ENCODE measurements around the gene DCP1A. TPM values are rescaled to one million over a fixed set of nuclear protein-coding genes. Genes with fewer than 3 reads are reported as not detected.
A peak's percentile ranks its signal among the peaks of the same experiment; 100 is the strongest.
"Not testable (repeated sequence)": the region's sequence is repeated elsewhere in the genome, so short reads cannot be mapped to it uniquely, and the experiment has no call there.

DCP1A gene
- total RNA-seq, 1 experiment from 2014 or later: 12.7 TPM

DNA sequence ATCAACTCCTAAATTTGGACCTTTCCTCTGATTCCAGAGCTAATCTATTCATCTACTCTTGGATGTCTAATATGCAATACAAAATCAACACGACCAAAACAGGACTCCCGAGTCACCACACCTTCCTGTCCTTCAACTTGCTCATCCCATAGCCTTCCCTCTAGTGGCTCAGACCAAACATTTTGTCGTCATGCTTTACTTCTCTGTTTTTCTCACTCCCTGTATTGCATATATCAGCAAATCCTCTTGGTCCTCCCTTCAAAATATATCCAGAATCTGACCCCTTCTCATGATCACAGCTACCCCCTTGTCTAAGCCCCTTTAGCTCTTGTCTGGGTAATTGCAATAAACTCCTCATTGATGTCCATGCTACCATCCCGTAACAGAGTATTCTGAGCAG is 30.5 kb upstream of the DCP1A start:
- ChIA-PET CTCF (no interaction called here), POLR2A (ENCODE audit: unreplicated experiment) (interaction anchor here (0.6 to 0.7 kb wide), 2 partner anchors 33 to 138 kb away, joined by 3 read pairs; no protein-coding TSS in a partner anchor)
- Histone ChIP-seq H3K9me3 (ENCODE audit: low read length) (no peaks in the 10 kb centered on the region), H3K27me3 (ENCODE audit: low read length) (peaks cover 25% of the 10 kb centered on the region), H3F3A (ENCODE audit: low read length, unreplicated experiment) (no peaks in the 10 kb centered on the region), H4K20me1 (ENCODE audit: low read length) (no peaks in the 10 kb centered on the region), H3K4me1 (ENCODE audit: insufficient read depth, low read length) (no peaks in the 10 kb centered on the region), H3K9me2 (replicated peaks; ENCODE audit: low read length) (no peaks in the 10 kb centered on the region), H3K27ac (ENCODE audit: low read length) (no peak overlapping the region), H3K9ac (ENCODE audit: low read length) (no peak overlapping the region), H3K4me3 (ENCODE audit: low read length) (no peak overlapping the region), H3K36me3 (ENCODE audit: low read depth, low read length) (no peaks in the 10 kb centered on the region), H3K4me2 (ENCODE audit: low read length) (no peak overlapping the region), H3K79me2 (ENCODE audit: low read length) (no peaks in the 10 kb centered on the region), H2AFZ (ENCODE audit: low read length) (no peak overlapping the region)
- peak; percentile 18 for DNase-seq
- TF ChIP-seq, protein P1, sequence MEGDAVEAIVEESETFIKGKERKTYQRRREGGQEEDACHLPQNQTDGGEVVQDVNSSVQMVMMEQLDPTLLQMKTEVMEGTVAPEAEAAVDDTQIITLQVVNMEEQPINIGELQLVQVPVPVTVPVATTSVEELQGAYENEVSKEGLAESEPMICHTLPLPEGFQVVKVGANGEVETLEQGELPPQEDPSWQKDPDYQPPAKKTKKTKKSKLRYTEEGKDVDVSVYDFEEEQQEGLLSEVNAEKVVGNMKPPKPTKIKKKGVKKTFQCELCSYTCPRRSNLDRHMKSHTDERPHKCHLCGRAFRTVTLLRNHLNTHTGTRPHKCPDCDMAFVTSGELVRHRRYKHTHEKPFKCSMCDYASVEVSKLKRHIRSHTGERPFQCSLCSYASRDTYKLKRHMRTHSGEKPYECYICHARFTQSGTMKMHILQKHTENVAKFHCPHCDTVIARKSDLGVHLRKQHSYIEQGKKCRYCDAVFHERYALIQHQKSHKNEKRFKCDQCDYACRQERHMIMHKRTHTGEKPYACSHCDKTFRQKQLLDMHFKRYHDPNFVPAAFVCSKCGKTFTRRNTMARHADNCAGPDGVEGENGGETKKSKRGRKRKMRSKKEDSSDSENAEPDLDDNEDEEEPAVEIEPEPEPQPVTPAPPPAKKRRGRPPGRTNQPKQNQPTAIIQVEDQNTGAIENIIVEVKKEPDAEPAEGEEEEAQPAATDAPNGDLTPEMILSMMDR (conservative IDR thresholded peaks at IDR 0.05; ENCODE audit: low read depth, low read length): no peak; the same call in 1 of the 2 replicates
- TF ChIP-seq EZH2 (IDR thresholded peaks at IDR 0.05; ENCODE audit: low read length, unreplicated experiment): no peak
- TF ChIP-seq EZH2phosphoT487 (IDR thresholded peaks at IDR 0.05; ENCODE audit: borderline replicate concordance, low read length): no peak
- intact Hi-C loops (cut with micrococcal nuclease): no loop called here
- no TSS peak for BruUV-seq (replicated peaks)
- no peak for ATAC-seq

DNA sequence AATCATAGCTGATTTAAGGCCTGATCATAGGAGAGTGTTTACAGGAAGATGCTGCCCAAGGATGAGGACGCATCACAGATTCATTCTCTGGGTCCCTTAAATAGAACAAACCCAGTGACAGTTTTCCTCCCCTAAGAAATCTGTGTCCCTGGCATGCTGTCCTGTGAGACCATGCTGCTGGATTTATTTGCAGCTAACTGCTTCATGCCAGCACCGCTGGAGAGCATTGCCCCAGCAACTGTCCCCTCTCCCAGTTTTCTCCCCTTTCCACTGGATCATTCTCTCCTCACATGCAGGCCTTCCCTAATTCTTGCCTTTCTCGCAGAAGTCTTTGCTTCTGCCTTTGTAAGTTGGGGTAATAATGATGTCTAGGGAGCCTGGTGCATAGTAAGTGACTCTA is 29.3 kb upstream of the DCP1A start:
- no peak overlapping the region for H2AFZ ChIP-seq (ENCODE audit: low read length)
- intact Hi-C loops (cut with micrococcal nuclease): no loop called here
- H3K9ac ChIP-seq (ENCODE audit: low read length): no peak overlapping the region
- no peak overlapping the region for H3K4me3 ChIP-seq (ENCODE audit: low read length)
- TF ChIP-seq EZH2phosphoT487 (IDR thresholded peaks at IDR 0.05; ENCODE audit: borderline replicate concordance, low read length) (no peak), EZH2 (IDR thresholded peaks at IDR 0.05; ENCODE audit: low read length, unreplicated experiment) (no peak)
- TF ChIP-seq, protein P1 (conservative IDR thresholded peaks at IDR 0.05; ENCODE audit: low read depth, low read length): no peak
- no peaks in the 10 kb centered on the region for H3K9me2 ChIP-seq (replicated peaks; ENCODE audit: low read length)
- peaks cover 25% of the 10 kb centered on the region for H3K27me3 ChIP-seq (ENCODE audit: low read length)
- H3F3A ChIP-seq (ENCODE audit: low read length, unreplicated experiment): no peaks in the 10 kb centered on the region
- no peak for ATAC-seq
- ChIA-PET CTCF (no interaction called here), POLR2A (ENCODE audit: unreplicated experiment) (no interaction called here)
- no TSS peak for BruUV-seq (replicated peaks)
- H4K20me1 ChIP-seq (ENCODE audit: low read length): no peaks in the 10 kb centered on the region
- no peaks in the 10 kb centered on the region for H3K9me3 ChIP-seq (ENCODE audit: low read length)
- H3K4me1 ChIP-seq (ENCODE audit: insufficient read depth, low read length): no peaks in the 10 kb centered on the region
- no peaks in the 10 kb centered on the region for H3K79me2 ChIP-seq (ENCODE audit: low read length)
- H3K27ac ChIP-seq (ENCODE audit: low read length): no peak overlapping the region
- no peaks in the 10 kb centered on the region for H3K36me3 ChIP-seq (ENCODE audit: low read depth, low read length)
- DNase-seq: no peak
- no peak overlapping the region for H3K4me2 ChIP-seq (ENCODE audit: low read length)

DNA sequence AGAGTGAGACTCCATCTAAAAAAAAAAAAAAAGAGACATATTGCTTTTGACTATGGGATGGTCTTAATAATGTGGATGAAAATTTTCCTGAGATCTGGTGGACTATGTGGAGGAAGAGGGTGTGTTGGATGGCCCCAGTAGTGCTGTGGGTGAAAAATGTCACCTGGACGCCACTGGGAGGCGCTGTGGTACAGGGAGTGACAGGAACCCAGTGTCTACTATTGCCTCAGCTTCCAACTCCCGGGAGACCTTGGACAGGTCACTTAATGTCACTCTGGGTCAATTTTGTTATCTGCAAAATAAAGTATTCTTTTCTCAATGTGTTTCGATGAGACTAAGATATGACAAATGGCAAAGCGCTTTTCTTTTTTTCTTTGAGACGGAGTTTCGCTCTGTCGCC is 27.7 kb upstream of the DCP1A start:
- DNase-seq (peak; percentile 74), ATAC-seq (peak; percentile 97)
- POLR2A ChIA-PET (ENCODE audit: unreplicated experiment): no interaction called here
- BruUV-seq (replicated peaks): no TSS peak
- no peak overlapping the region for H3K4me3 ChIP-seq (ENCODE audit: low read length)
- intact Hi-C loops (cut with micrococcal nuclease): loop anchor here (1.0 to 2.0 kb wide), 2 partner anchors 138 to 335 kb away; no protein-coding TSS in a partner anchor
- CTCF ChIA-PET: no interaction called here
- no peaks in the 10 kb centered on the region for H3F3A ChIP-seq (ENCODE audit: low read length, unreplicated experiment)
- H3K4me1 ChIP-seq (ENCODE audit: insufficient read depth, low read length): no peaks in the 10 kb centered on the region
- no peaks in the 10 kb centered on the region for H3K36me3 ChIP-seq (ENCODE audit: low read depth, low read length)
- no peaks in the 10 kb centered on the region for H3K9me3 ChIP-seq (ENCODE audit: low read length)
- no peak overlapping the region for H3K4me2 ChIP-seq (ENCODE audit: low read length)
- H3K27me3 ChIP-seq (ENCODE audit: low read length): peaks cover 23% of the 10 kb centered on the region
- no peak overlapping the region for H3K9ac ChIP-seq (ENCODE audit: low read length)
- no peaks in the 10 kb centered on the region for H3K9me2 ChIP-seq (replicated peaks; ENCODE audit: low read length)
- H4K20me1 ChIP-seq (ENCODE audit: low read length): no peaks in the 10 kb centered on the region
- H3K27ac ChIP-seq (ENCODE audit: low read length): no peak overlapping the region
- no peaks in the 10 kb centered on the region for H3K79me2 ChIP-seq (ENCODE audit: low read length)
- TF ChIP-seq EZH2 (IDR thresholded peaks at IDR 0.05; ENCODE audit: low read length, unreplicated experiment): no peak
- TF ChIP-seq, protein P1 (conservative IDR thresholded peaks at IDR 0.05; ENCODE audit: low read depth, low read length): peak; percentile 90
- H2AFZ ChIP-seq (ENCODE audit: low read length): no peak overlapping the region

DNA sequence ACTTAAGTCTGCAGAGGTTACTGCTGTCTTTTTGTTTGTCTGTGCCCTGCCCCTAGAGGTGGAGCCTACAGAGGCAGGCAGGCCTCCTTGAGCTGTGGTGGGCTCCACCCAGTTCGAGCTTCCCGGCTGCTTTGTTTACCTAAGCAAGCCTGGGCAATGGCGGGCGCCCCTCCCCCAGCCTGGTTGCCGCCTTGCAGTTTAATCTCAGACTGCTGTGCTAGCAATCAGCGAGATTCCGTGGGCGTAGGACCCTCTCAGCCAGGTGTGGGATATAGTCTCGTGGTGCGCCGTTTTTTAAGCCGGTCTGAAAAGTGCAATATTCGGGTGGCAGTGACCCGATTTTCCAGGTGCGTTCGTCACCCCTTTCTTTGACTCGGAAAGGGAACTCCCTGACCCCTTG is 23.4 kb upstream of the DCP1A start:
- not testable (repeated sequence) for H3K9me2 ChIP-seq (replicated peaks; ENCODE audit: low read length)

More for the DNA sequence above, 23.4 kb upstream of the DCP1A start:
- CTCF ChIA-PET; H2AFZ ChIP-seq (ENCODE audit: low read length); H3K4me2 ChIP-seq (ENCODE audit: low read length); H4K20me1 ChIP-seq (ENCODE audit: low read length); H3F3A ChIP-seq (ENCODE audit: low read length, unreplicated experiment); H3K4me1 ChIP-seq (ENCODE audit: insufficient read depth, low read length); POLR2A ChIA-PET (ENCODE audit: unreplicated experiment); H3K27ac ChIP-seq (ENCODE audit: low read length); H3K9me3 ChIP-seq (ENCODE audit: low read length); ATAC-seq; DNase-seq; H3K27me3 ChIP-seq (ENCODE audit: low read length); H3K36me3 ChIP-seq (ENCODE audit: low read depth, low read length); H3K9ac ChIP-seq (ENCODE audit: low read length); H3K4me3 ChIP-seq (ENCODE audit: low read length); H3K79me2 ChIP-seq (ENCODE audit: low read length); intact Hi-C loops (cut with micrococcal nuclease): not testable (repeated sequence)
- BruUV-seq (replicated peaks): TSS peak; percentile 57

Measured in PC-3 (cell line).